Heart left ventricle (tissue), 16 donors: ENCODE results near the gene PDE10A. TPM values are rescaled to one million over a fixed set of nuclear protein-coding genes. Genes with fewer than 3 reads are reported as not detected.

ENCODE experiments used
- ATAC-seq, 4 donors: fragments of 200-7000 bp; cut with Tn5 transposase; one replicate each; pipeline ENCODE4 v1.9.1; 2020 to 2022; ENCODE audit warnings: moderate library complexity in 4 of 4, mild to moderate bottlenecking in 3 of 4, moderate number of reproducible peaks in 1 of 4
- DNase-seq, 5 donors: peaks; one replicate each; pipeline ENCODE4 v3.0.0-alpha.2; 2020
- H3K27ac ChIP-seq, 12 donors: fragments of 200-600 bp; sonication (generic) in 4 of 12; one replicate each; pipeline versions ENCODE4 v1.5.0 to v1.8.0; 2016 to 2022; ENCODE audit warnings: mild to moderate bottlenecking in 2 of 12
- H3K27me3 ChIP-seq, 9 donors: fragments of 200-600 bp; sonication (generic) in 2 of 9; one replicate each; pipeline versions ENCODE4 v1.5.1 to v1.8.0; 2016 to 2022; ENCODE audit warnings: mild to moderate bottlenecking in 3 of 9
- H3K36me3 ChIP-seq, 9 donors: fragments of 200-600 bp; sonication (generic) in 2 of 9; one replicate each; pipeline versions ENCODE4 v1.5.0 to v1.8.0; 2018 to 2022; ENCODE audit warnings: mild to moderate bottlenecking in 2 of 9
- H3K4me1 ChIP-seq, 12 donors: fragments of 200-600 bp; sonication (generic) in 4 of 12; one replicate each; pipeline versions ENCODE4 v1.5.0 to v1.8.0; 2016 to 2022; ENCODE audit warnings: mild to moderate bottlenecking in 3 of 12
- H3K4me3 ChIP-seq, 12 donors: fragments of 200-600 bp; sonication (generic) in 4 of 12; one replicate each; pipeline versions ENCODE4 v1.5.0 to v1.8.0; 2017 to 2022; ENCODE audit warnings: mild to moderate bottlenecking in 9 of 12, moderate library complexity in 4 of 12
- H3K9me3 ChIP-seq, 12 donors: fragments of 200-600 bp; sonication (generic) in 4 of 12; one replicate each; pipeline versions ENCODE4 v1.5.0 to v1.8.0; 2016 to 2022; ENCODE audit warnings: mild to moderate bottlenecking in 1 of 12
- POLR2A ChIP-seq, 2 donors: fragments of 450-650 bp; IDR thresholded peaks; one replicate each; pipeline ENCODE4 v1.6.1; 2017; ENCODE audit warnings: antibody characterized with exemption in 2 of 2, mild to moderate bottlenecking in 2 of 2, moderate library complexity in 2 of 2
- WGBS, 4 donors: extraction: QIAGEN DNeasy Blood & Tissue Kit in 2 of 4; methylation state at CpG; one replicate each; pipeline versions ENCODE4 v1.1.5 to v1.1.7; 2013 to 2018; 5-methylcytosine and 5-hydroxymethylcytosine counted together
- intact Hi-C, 10 donors: fragments of 100-400 bp; cut with DNase I; formaldehyde crosslinking; loops; one replicate each; pipeline versions ENCODE4 v1.11.1 to v1.14.2; 2022
- polyA plus RNA-seq, 2 donors: library from polyadenylated mRNA; stranded (reverse); fragments of 200-250 nt; gene quantifications; one replicate each; pipeline ENCODE4 v1.2.3, GENCODE V29; 2013
- total RNA-seq, 9 donors: library from RNA; depleted of rRNA in 2 of 9; stranded (reverse); fragments of >200 nt in 2 of 9; fragmentation: NEBNext Ultra II Directional in 3 of 9; extraction: Animal tissue kit (Norgen Biotek cat#: 25700) in 3 of 9; gene quantifications; one replicate each; pipeline versions ENCODE4 v1.1.0 to v1.2.4, GENCODE V29; 2016 to 2023
- TF ChIP-seq, protein P1 (sequence below), 12 donors: fragments of 200-600 bp; sonication (generic) in 4 of 12; IDR thresholded peaks; one replicate each; pipeline versions ENCODE4 v1.5.0 to v1.8.0; 2018 to 2022; ENCODE audit warnings: antibody characterized with exemption in 12 of 12, mild to moderate bottlenecking in 5 of 12
- donor health status: ischemic (EF 13 %, LVEDD 7.1; RV severe dilation, severe dysfunction).
- donor health status: healthy with polysubstance abuse.
- donor health status: DM: no; HTN: yes; CAD: no.
- donor health status: DM: no; HTN: no; CAD: no.
- donor health status: ischemic (EF 25% LVEDD 6.9; RV normal size, moderate dysfunction).
- donor health status: ischemic (EF 25% LVEDD 5.7; RV mildly dilated, moderate dysfunction).
- donor health status: healthy.
- donor health status: DM: yes; HTN: yes; CAD: no.
- donor health status: ischemic (EF 35%, LVEDD 5.7; RV mildly dilated, moderate dysfunction).
- donor health status: nonischemic (EF 11% LVEDD 7.7; RV severe dilation, severe dysfunction).
- donor health status: DM: yes; HTN: yes; CAD: no.
- donor health status: PGD.
- donor health status: ischemic (EF 29% LVEDD 5.4; RV normal size, mild dysfunction).
- donor health status: nonischemic (EF 23%, LVEDD 6.1; RV moderate dilation, normal function).

PDE10A gene
- total and polyA plus RNA-seq, 11 donors = 4.2 to 22.4 (median 12.8) TPM

GRCh38 chr6:165685302-165685701 lies 22.3 kb upstream of the PDE10A start:
- WGBS, 4 donors = 37 to 70% (median 53%) methylated on average over 1 of the region's 1 CpG
- Histone ChIP-seq H3K36me3 (no peaks in the 10 kb centered on the region), H3K4me1 (no peaks in the 10 kb centered on the region), H3K9me3 (no peaks in the 10 kb centered on the region), H3K27ac (no peak overlapping the region), H3K4me3 (no peak overlapping the region), H3K27me3 (no peaks in the 10 kb centered on the region)
- TF ChIP-seq, protein P1, sequence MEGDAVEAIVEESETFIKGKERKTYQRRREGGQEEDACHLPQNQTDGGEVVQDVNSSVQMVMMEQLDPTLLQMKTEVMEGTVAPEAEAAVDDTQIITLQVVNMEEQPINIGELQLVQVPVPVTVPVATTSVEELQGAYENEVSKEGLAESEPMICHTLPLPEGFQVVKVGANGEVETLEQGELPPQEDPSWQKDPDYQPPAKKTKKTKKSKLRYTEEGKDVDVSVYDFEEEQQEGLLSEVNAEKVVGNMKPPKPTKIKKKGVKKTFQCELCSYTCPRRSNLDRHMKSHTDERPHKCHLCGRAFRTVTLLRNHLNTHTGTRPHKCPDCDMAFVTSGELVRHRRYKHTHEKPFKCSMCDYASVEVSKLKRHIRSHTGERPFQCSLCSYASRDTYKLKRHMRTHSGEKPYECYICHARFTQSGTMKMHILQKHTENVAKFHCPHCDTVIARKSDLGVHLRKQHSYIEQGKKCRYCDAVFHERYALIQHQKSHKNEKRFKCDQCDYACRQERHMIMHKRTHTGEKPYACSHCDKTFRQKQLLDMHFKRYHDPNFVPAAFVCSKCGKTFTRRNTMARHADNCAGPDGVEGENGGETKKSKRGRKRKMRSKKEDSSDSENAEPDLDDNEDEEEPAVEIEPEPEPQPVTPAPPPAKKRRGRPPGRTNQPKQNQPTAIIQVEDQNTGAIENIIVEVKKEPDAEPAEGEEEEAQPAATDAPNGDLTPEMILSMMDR (IDR thresholded peaks at IDR 0.05) = no peak
- no peak for TF ChIP-seq POLR2A (IDR thresholded peaks at IDR 0.05)
- intact Hi-C loops = no loop called here
- ATAC-seq (no peak), DNase-seq (no peak)

- no peak overlapping the region for H3K27ac ChIP-seq
- DNase-seq = no peak
- no peak for TF ChIP-seq POLR2A (IDR thresholded peaks at IDR 0.05)
- TF ChIP-seq, protein P1 (IDR thresholded peaks at IDR 0.05) = no peak
Measured at GRCh38 chr6:165684333-165684732, 21.3 kb upstream of the PDE10A start.

DNA sequence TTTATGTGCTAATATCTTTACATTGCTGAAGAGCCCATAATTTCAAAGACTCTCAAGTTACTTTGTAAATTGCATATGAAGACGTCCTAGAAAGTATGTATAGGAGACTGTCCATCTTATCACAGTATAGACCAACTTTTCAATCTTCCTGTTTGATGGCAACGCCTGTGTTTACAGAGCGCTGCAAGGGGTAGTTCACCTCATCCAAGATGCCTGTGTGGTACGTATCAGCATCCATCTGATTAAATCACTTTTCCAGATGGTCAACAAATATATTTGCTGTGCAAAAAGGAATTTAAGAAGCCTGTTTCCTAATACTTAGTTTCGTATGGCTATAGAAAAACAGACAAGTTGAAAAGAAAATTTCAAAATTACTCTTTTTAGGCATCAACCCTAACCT lies 17.9 kb upstream of the PDE10A start:
- H3K27me3 ChIP-seq = no peaks in the 10 kb centered on the region
- 63 to 75% (median 67%) methylated on average over 5 of the region's 5 CpGs for WGBS, 4 donors

More at GRCh38 chr6:165684333-165684732, 21.3 kb upstream of the PDE10A start:
- intact Hi-C loops = no loop called here
- H3K36me3 ChIP-seq = no peaks in the 10 kb centered on the region
- H3K9me3 ChIP-seq = no peaks in the 10 kb centered on the region
- H3K4me3 ChIP-seq = no peak overlapping the region
- 94 to 98% (median 95%) methylated on average over 10 of the region's 10 CpGs for WGBS, 4 donors
- H3K27me3 ChIP-seq = no peaks in the 10 kb centered on the region
- no peaks in the 10 kb centered on the region for H3K4me1 ChIP-seq
- no peak for ATAC-seq

DNA sequence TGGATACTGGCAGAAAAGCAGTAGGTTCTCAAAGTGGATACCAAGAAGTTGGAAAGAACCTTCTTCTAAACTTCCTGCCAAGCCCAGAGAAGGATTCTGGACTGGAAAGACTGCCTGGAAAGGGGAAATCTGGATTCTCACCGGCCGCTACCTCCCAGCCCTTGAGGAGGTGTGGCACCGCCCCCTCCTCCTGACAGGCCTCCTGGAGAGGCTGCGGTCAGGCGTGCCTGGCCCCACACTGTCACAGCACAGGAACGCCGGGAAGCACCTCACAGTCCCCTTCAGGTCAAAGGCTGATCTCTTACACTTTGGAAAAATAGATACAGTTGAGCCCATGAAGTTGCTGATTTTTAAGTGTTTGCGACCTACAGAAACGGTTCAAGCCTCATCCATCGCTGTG lies 16.3 kb upstream of the PDE10A start:
- Histone ChIP-seq H3K4me1 (peaks cover 0 to 10% (median 1%) of the 10 kb centered on the region in 12 donors), H3K4me3 (no peak overlapping the region), H3K9me3 (no peaks in the 10 kb centered on the region), H3K36me3 (no peaks in the 10 kb centered on the region), H3K27me3 (no peaks in the 10 kb centered on the region), H3K27ac (no peak overlapping the region)
- DNase-seq = no peak
- intact Hi-C loops = loop anchor here in 1 of 10 donors (10.0 kb wide), 1 partner anchor 235 kb away; no protein-coding TSS in a partner anchor
- no peak for ATAC-seq
- TF ChIP-seq POLR2A (IDR thresholded peaks at IDR 0.05) = no peak
- TF ChIP-seq, protein P1 (IDR thresholded peaks at IDR 0.05) = no peak
- WGBS, 4 donors = 86 to 90% (median 87%) methylated on average over 10 of the region's 10 CpGs

More for the DNA sequence above, 17.9 kb upstream of the PDE10A start:
- no peak for ATAC-seq
- no peaks in the 10 kb centered on the region for H3K36me3 ChIP-seq
- H3K9me3 ChIP-seq = no peaks in the 10 kb centered on the region
- H3K4me3 ChIP-seq = no peak overlapping the region
- no peak for DNase-seq
- intact Hi-C loops = no loop called here
- H3K27ac ChIP-seq = no peak overlapping the region
- no peak for TF ChIP-seq POLR2A (IDR thresholded peaks at IDR 0.05)
- TF ChIP-seq, protein P1 (IDR thresholded peaks at IDR 0.05) = no peak
- peaks cover 0 to 10% (median 1%) of the 10 kb centered on the region in 12 donors for H3K4me1 ChIP-seq
